ENCODE results near the gene AKAP12.

AKAP12 gene

GRCh38 chr6:151233731-151234130 lies 6.0 kb upstream of the AKAP12 start:
- DNase-seq (ENCODE audit: low read depth in 2 of 2): no peak

- DNase-seq (ENCODE audit: low read depth in 2 of 2): no peak
Observed at GRCh38 chr6:151236668-151237401, 2.9 kb upstream of the AKAP12 start.

DNA sequence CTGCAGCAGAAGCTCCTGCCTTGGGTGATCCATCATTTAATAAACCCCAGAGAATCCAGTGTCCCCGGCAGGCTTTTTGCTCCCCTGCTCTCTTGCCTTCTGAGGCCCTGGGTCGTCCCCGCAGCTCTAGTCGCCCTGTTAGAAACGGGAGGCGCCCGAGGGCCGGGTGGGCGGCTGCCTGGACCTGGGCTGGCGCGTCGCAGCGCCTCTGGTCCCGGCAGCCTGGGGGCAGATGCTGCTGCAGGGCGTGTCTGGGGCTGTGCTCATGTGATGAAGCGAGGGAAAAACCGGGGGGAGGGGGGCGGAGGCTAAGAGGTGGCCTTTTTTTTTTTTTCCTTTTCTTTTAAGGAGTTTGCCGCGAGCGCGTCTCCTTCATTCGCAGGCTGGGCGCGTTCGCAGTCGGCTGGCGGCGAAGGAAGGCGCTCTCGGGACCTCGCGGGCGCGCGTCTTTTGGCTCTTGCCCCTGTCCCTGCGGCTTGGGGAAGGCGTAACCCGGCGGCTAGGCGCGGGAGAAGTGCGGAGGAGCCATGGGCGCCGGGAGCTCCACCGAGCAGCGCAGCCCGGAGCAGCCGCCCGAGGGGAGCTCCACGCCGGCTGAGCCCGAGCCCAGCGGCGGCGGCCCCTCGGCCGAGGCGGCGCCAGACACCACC lies 394 bp downstream of the AKAP12 start:
- DNase-seq (ENCODE audit: low read depth in 2 of 2): peak; percentile 37 to 48

GRCh38 chr6:151240791-151241642 lies 1.2 kb downstream of the AKAP12 start:
- DNase-seq (ENCODE audit: low read depth in 2 of 2): no peak

GRCh38 chr6:151241853-151242252 lies 2.1 kb downstream of the AKAP12 start:
- DNase-seq (ENCODE audit: low read depth in 2 of 2): no peak

GRCh38 chr6:151242420-151242861 lies 2.7 kb downstream of the AKAP12 start:
- DNase-seq (ENCODE audit: low read depth in 2 of 2): no peak

DNA sequence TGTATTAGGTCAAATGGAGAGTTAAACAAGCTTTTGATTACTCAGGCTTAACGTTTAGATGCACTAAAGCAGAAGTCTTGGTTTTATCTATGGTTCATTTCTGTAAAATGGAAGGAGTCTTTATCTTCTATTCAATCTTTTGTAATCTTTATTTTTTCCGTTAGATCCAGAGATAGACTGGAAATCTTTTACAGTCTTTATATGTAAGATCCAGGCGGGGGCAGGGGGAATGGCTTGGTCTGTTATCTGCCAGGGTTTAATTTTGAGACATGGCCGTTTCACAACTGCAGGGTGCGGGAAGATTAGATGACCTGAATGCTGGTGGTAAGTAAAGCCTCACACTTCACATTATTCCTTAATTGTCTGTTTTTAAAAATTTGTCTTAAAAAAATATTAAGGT lies 3.7 kb downstream of the AKAP12 start:
- DNase-seq (ENCODE audit: low read depth in 2 of 2): no peak

- DNase-seq (ENCODE audit: low read depth in 2 of 2): no peak
Observed at GRCh38 chr6:151247490-151247889, 7.7 kb downstream of the AKAP12 start.

DNA sequence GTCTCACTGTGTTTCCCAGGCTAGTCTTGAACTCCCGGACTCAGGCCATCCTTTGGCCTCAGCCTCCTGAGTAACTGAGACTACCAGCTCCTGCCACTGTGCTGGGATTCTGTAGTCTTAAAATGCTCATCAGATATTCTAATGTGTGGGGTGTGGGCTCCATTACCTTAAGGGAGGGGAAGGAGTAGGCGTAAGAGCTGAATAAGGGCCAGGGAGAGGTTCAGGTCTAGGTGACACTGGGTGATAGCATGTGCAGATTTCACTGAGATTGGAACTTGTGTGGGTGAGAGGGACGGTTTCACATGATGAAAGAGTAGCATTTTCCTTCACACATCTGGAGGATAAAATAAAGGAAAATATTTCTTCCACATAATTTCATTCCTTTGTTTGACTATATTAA lies 8.5 kb downstream of the AKAP12 start:
- no peak for DNase-seq (ENCODE audit: low read depth in 2 of 2)

- DNase-seq (ENCODE audit: low read depth in 2 of 2): no peak
Observed at GRCh38 chr6:151252634-151253033, 12.9 kb downstream of the AKAP12 start.

DNA sequence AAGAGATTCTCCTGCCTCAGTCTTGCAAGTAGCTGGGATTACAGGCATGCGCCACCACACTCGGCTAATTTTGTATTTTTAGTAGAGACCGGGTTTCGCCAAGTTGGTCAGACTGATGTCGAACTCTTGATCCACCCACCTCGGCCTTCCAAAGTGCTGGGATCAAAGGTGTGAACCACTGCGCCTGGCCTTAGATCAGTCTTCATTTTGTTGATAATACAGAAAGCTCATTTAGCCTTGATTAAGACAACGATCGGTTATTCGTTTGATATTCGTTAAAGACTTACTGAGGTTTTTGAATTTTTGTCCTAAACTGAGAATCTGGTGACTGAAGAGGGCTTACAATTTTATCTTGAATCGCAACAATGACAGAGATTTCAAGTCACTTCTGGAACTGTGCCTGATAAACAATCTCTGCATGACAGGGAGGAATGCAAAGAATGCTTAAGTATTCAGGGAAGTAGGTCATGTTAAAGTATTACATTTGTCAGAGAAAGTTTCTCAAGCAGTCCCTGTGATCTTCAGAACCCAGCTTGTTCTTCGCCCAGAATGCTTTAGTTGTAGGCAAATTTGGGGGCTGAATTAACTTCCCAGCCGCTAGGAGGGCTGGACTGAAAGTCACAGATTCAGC lies 14.8 kb downstream of the AKAP12 start:
- no peak for DNase-seq (ENCODE audit: low read depth in 2 of 2)

GRCh38 chr6:151255811-151256210 lies 16.0 kb downstream of the AKAP12 start:
- no peak for DNase-seq (ENCODE audit: low read depth in 2 of 2)

GRCh38 chr6:151257985-151258445 lies 18.2 kb downstream of the AKAP12 start:
- DNase-seq (ENCODE audit: low read depth in 2 of 2): no peak

GRCh38 chr6:151260205-151260604 lies 20.4 kb downstream of the AKAP12 start:
- DNase-seq (ENCODE audit: low read depth in 2 of 2): no peak

GRCh38 chr6:151263035-151263434 lies 23.3 kb downstream of the AKAP12 start:
- DNase-seq (ENCODE audit: low read depth in 2 of 2): no peak

GRCh38 chr6:151263967-151264366 lies 24.2 kb downstream of the AKAP12 start:
- DNase-seq (ENCODE audit: low read depth in 2 of 2): no peak

- DNase-seq (ENCODE audit: low read depth in 2 of 2): no peak
Observed at GRCh38 chr6:151265282-151265681, 25.5 kb downstream of the AKAP12 start.

DNA sequence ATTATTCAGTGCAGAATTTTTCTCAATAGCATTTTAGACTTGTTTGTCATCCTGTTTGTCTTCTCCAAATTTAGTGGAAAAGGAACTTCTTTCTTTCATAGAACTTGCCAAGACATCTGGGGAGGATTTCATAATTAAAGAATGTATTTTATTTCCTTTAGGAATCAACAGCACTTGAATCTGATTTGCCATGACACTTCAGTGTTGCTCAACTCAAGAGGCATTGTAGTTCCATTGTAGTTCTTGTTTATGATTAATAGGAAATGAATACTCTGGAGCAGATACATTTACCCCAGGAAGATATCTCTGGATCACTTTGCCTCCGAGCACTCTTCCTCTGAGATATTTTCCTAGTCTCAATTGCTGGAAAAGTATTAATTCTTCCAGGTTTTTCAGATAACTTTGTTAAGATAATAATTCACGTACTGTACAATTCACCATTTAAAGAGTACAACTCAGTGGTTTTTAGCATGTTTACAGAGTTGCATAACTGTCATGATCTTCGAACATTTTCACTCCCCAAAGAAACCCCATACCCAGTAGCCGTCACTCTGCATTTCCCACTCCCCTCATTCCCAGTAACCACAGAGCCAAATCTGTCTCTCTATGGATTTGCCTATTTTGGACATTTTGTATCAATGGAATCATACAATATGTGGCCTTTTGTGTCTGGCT lies 29.7 kb downstream of the AKAP12 start:
- DNase-seq (ENCODE audit: low read depth in 2 of 2): no peak

- DNase-seq (ENCODE audit: low read depth in 2 of 2): no peak
Observed at GRCh38 chr6:151275121-151275520, 35.4 kb downstream of the AKAP12 start.

DNA sequence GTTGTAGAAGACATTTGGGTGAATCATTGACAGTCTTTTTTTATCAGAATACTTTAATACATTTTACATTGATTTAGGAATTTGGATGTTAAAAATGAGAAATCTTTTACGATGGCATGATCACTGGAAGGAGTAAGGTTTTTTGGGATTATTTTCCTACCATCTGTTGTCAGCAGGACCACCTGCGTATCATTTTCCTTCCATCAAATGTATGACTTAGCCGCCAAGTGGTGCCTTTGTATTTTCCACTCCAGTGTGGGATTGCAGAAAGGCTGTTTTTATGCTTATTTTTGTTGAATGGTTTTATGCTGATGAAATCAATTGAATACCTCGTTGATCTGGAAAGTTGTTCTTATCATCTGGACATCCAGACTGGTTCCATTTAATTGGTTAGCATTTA lies 35.8 kb downstream of the AKAP12 start:
- DNase-seq (ENCODE audit: low read depth in 2 of 2): no peak

DNA sequence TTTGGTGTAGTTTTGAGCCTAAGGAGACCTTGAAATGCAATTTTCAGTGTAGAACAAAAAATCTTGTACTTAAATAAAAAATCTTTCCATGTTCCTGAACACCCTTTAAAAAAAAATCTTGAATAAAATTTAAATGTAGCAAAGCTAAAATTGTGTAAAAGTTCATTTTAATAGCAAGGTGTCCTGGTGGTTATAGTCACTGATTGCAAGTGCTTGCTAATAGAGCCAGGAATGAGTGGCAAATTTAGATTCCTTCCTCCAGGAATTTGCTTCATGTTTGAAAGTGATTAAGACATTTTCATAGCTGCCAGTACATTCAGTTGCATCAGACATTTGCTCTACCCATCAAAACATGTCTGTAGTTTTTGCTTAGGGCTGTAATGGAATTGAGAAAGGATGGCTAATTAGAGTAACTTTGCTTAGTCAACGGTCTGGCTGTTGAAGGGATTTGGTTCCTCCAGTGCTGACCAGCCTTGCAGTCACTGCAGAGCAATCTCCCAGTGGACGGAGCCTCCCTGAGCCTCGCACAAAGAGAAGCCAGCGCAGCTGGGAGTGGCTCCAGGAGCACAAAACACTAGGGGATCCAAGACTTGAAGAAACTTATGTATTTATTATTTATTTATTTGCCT lies 36.5 kb downstream of the AKAP12 start:
- DNase-seq (ENCODE audit: low read depth in 2 of 2): no peak
